ENCODE results near the gene KRTAP10-5.
"Not testable (repeated sequence)": the region's sequence is repeated elsewhere in the genome, so short reads cannot be mapped to it uniquely, and the experiment has no call there.

The KRTAP10-5 gene

DNA sequence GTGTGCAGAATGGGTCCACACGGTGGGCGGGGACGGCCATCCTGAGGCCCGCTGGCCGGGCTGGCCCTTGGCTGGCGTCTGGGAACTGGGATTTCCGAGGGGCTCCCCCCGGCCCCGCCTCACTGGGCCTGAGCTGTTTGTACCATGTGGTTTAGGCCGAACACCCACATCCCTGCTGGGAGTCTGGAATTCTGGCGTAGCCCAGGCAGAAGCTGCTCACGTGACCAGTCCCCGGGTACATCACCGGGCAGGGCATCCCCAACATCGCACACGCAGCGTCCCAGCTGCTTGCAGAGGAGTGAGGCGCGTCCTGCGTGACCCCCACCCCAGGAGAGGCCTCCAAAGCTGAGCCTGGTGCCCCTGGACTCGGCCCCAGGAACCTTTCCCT lies 22.1 kb upstream of the KRTAP10-5 start:
- no peak overlapping the region for H2AFZ ChIP-seq (ENCODE audit: low read depth)
- no peak overlapping the region for H3K4me3 ChIP-seq (IDR thresholded peaks at IDR 0.05; ENCODE audit: insufficient read depth, low read depth, low read length)
- H3K36me3 ChIP-seq (ENCODE audit: insufficient read depth): no peaks in the 10 kb centered on the region
- H4K20me1 ChIP-seq (ENCODE audit: insufficient read depth): no peaks in the 10 kb centered on the region
- H3K79me2 ChIP-seq (ENCODE audit: insufficient read depth, low read depth): no peaks in the 10 kb centered on the region
- H3K4me2 ChIP-seq: no peak overlapping the region
- no peak overlapping the region for H3K27ac ChIP-seq
- no peaks in the 10 kb centered on the region for H3K4me1 ChIP-seq (ENCODE audit: low read depth, poor library complexity, severe bottlenecking)
- TF ChIP-seq CTCF (conservative IDR thresholded peaks at IDR 0.05; ENCODE audit: low read depth, low read length): no peak
- H3K27me3 ChIP-seq (ENCODE audit: insufficient read depth, low read depth): peaks cover 45% of the 10 kb centered on the region; the same call in 1 of the 2 replicates
- no peak overlapping the region for H3K9ac ChIP-seq

- Histone ChIP-seq H3K27me3 (ENCODE audit: insufficient read depth, low read depth) (peaks cover 51% of the 10 kb centered on the region; the same call in 1 of the 2 replicates), H2AFZ (ENCODE audit: low read depth) (no peak overlapping the region), H3K4me1 (ENCODE audit: low read depth, poor library complexity, severe bottlenecking) (no peaks in the 10 kb centered on the region), H3K4me2 (no peak overlapping the region), H3K27ac (no peak overlapping the region), H4K20me1 (ENCODE audit: insufficient read depth) (no peaks in the 10 kb centered on the region), H3K79me2 (ENCODE audit: insufficient read depth, low read depth) (no peaks in the 10 kb centered on the region), H3K4me3 (IDR thresholded peaks at IDR 0.05; ENCODE audit: insufficient read depth, low read depth, low read length) (no peak overlapping the region), H3K9ac (no peak overlapping the region), H3K36me3 (ENCODE audit: insufficient read depth) (no peaks in the 10 kb centered on the region)
- TF ChIP-seq CTCF (conservative IDR thresholded peaks at IDR 0.05; ENCODE audit: low read depth, low read length): no peak
These were observed 21.4 kb upstream of the KRTAP10-5 start for GRCh38 chr21:44601596-44602462.

DNA sequence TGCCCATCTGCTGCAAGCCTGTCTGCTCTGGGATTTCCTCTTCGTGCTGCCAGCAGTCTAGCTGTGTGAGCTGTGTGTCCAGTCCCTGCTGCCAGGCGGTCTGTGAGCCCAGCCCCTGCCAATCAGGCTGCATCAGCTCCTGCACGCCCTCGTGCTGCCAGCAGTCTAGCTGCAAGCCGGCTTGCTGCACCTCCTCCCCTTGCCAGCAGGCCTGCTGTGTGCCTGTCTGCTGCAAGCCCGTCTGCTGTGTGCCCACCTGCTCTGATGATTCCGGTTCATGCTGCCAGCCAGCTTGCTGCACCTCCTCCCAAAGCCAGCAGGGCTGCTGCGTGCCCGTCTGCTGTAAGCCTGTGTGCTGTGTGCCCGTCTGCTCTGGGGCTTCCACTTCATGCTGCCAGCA lies 20.7 kb upstream of the KRTAP10-5 start:
- not testable (repeated sequence) for H4K20me1 ChIP-seq (ENCODE audit: insufficient read depth); H3K4me3 ChIP-seq (IDR thresholded peaks at IDR 0.05; ENCODE audit: insufficient read depth, low read depth, low read length); H3K79me2 ChIP-seq (ENCODE audit: insufficient read depth, low read depth); H3K4me2 ChIP-seq; H2AFZ ChIP-seq (ENCODE audit: low read depth); H3K36me3 ChIP-seq (ENCODE audit: insufficient read depth); H3K27ac ChIP-seq; H3K9ac ChIP-seq; H3K4me1 ChIP-seq (ENCODE audit: low read depth, poor library complexity, severe bottlenecking)
- peaks cover 57% of the 10 kb centered on the region; the same call in 1 of the 2 replicates for H3K27me3 ChIP-seq (ENCODE audit: insufficient read depth, low read depth)

GRCh38 chr21:44600118-44600978 lies 19.9 kb upstream of the KRTAP10-5 start, which contains the start of gene KRTAP10-7:
Gene KRTAP10-7, plus strand, starts transcription at chr21:44600597. Its CDS starts 25 bp downstream, at chr21:44600622.
- H3K4me2 ChIP-seq; H3K79me2 ChIP-seq (ENCODE audit: insufficient read depth, low read depth); H3K9ac ChIP-seq; H4K20me1 ChIP-seq (ENCODE audit: insufficient read depth); H3K27ac ChIP-seq; H2AFZ ChIP-seq (ENCODE audit: low read depth); H3K4me1 ChIP-seq (ENCODE audit: low read depth, poor library complexity, severe bottlenecking); H3K4me3 ChIP-seq (IDR thresholded peaks at IDR 0.05; ENCODE audit: insufficient read depth, low read depth, low read length); H3K36me3 ChIP-seq (ENCODE audit: insufficient read depth): not testable (repeated sequence)
- H3K27me3 ChIP-seq (ENCODE audit: insufficient read depth, low read depth): peaks cover 55% of the 10 kb centered on the region; the same call in 1 of the 2 replicates

GRCh38 chr21:44599264-44600029 lies 19.0 kb upstream of the KRTAP10-5 start:
- peaks cover 57% of the 10 kb centered on the region; the same call in 1 of the 2 replicates for H3K27me3 ChIP-seq (ENCODE audit: insufficient read depth, low read depth)
- no peak overlapping the region for H3K4me3 ChIP-seq (IDR thresholded peaks at IDR 0.05; ENCODE audit: insufficient read depth, low read depth, low read length)

More at GRCh38 chr21:44599264-44600029, 19.0 kb upstream of the KRTAP10-5 start:
- no peak overlapping the region for H3K27ac ChIP-seq
- H2AFZ ChIP-seq (ENCODE audit: low read depth): no peak overlapping the region
- no peak overlapping the region for H3K4me2 ChIP-seq
- no peaks in the 10 kb centered on the region for H3K79me2 ChIP-seq (ENCODE audit: insufficient read depth, low read depth)
- no peaks in the 10 kb centered on the region for H3K4me1 ChIP-seq (ENCODE audit: low read depth, poor library complexity, severe bottlenecking)
- no peaks in the 10 kb centered on the region for H3K36me3 ChIP-seq (ENCODE audit: insufficient read depth)
- H4K20me1 ChIP-seq (ENCODE audit: insufficient read depth): no peaks in the 10 kb centered on the region
- TF ChIP-seq CTCF (conservative IDR thresholded peaks at IDR 0.05; ENCODE audit: low read depth, low read length): no peak
- H3K9ac ChIP-seq: no peak overlapping the region

Measured in KMS-11 (cell line).